SU-DHL-6 (cell line): ENCODE data around the gene SLC9A9.

Source experiments
- H2AFZ ChIP-seq: fragments of 200-600 bp; sonication (generic); 2 replicates; pipeline ENCODE4 v1.6.1; 2014; ENCODE audit warnings: low read depth, mild to moderate bottlenecking, moderate library complexity, mixed read lengths, antibody characterized with exemption, low read length; ENCODE audit not compliant: severe bottlenecking
- H3F3A ChIP-seq: fragments of 200-600 bp; shearing (Covaris generic); 2 replicates; pipeline ENCODE4 v1.6.0; 2016; ENCODE audit warnings: antibody characterized with exemption, mild to moderate bottlenecking; ENCODE audit not compliant: insufficient read depth
- H3K27ac ChIP-seq: fragments of 200-600 bp; sonication (generic); 2 replicates; pipeline ENCODE4 v1.5.1; 2016; ENCODE audit warnings: low read depth, mild to moderate bottlenecking, low read length, moderate library complexity, mixed read lengths
- H3K27me3 ChIP-seq: fragments of 200-600 bp; sonication (generic), shearing (Covaris generic); 2 replicates; pipeline ENCODE4 v1.6.0; 2014; ENCODE audit warnings: mild to moderate bottlenecking, low read length
- H3K36me3 ChIP-seq: fragments of 200-600 bp; sonication (generic); 2 replicates; pipeline ENCODE4 v1.6.1; 2014; ENCODE audit warnings: mild to moderate bottlenecking, low read length, mixed read lengths
- H3K4me2 ChIP-seq: fragments of 300-600, 200-600 bp; shearing (Covaris generic), sonication (generic); 2 replicates; pipeline ENCODE4 v1.6.0; 2014; ENCODE audit warnings: low read length, low read depth, mild to moderate bottlenecking; ENCODE audit not compliant: poor library complexity, severe bottlenecking
- H3K4me3 ChIP-seq: fragments of 200-600 bp; sonication (generic); 2 replicates; pipeline ENCODE4 v1.5.1; 2014; ENCODE audit warnings: antibody characterized with exemption, low read length, mild to moderate bottlenecking, mixed read lengths; ENCODE audit not compliant: insufficient read depth, poor library complexity, severe bottlenecking
- H3K79me2 ChIP-seq: fragments of 200-600 bp; sonication (generic); 2 replicates; pipeline ENCODE4 v1.6.1; 2014; ENCODE audit warnings: mild to moderate bottlenecking, low read length, moderate library complexity; ENCODE audit not compliant: insufficient read depth
- H3K9ac ChIP-seq: fragments of 200-600 bp; sonication (generic); 2 replicates; pipeline ENCODE4 v1.7.0; 2014; ENCODE audit warnings: mild to moderate bottlenecking, low read length
- H3K9me2 ChIP-seq: fragments of 200-600 bp; sonication (generic); replicated peaks from 2 replicates; pipeline ENCODE4 v1.6.1; 2014; ENCODE audit warnings: low read length; ENCODE audit not compliant: insufficient read depth
- H3K9me3 ChIP-seq: fragments of 200-600 bp; sonication (generic); 2 replicates; pipeline ENCODE4 v1.6.1; 2014; ENCODE audit warnings: low read length, mixed read lengths; ENCODE audit not compliant: insufficient read depth
- H4K20me1 ChIP-seq: fragments of 200-600 bp; sonication (generic); 2 replicates; pipeline ENCODE4 v1.6.1; 2014; ENCODE audit warnings: low read depth, mild to moderate bottlenecking, antibody characterized with exemption, low read length, moderate library complexity, mixed read lengths
- CTCF ChIP-seq: fragments of 200-600 bp; sonication (generic); IDR thresholded peaks from one replicate; pipeline ENCODE4 v1.5.1; 2017; ENCODE audit warnings: antibody characterized with exemption, mild to moderate bottlenecking, low read length, moderate library complexity; ENCODE audit not compliant: insufficient read depth, poor library complexity, severe bottlenecking
- EZH2phosphoT487 ChIP-seq: fragments of 200-600 bp; sonication (generic), shearing (Covaris generic); conservative IDR thresholded peaks from 2 replicates; pipeline ENCODE4 v1.6.1; 2018; ENCODE audit warnings: mild to moderate bottlenecking, antibody characterized with exemption, low read length, moderate library complexity, mixed read lengths

SLC9A9 gene

GRCh38 chr3:143455480-143455879, 392.8 kb downstream of the SLC9A9 start:
- TF ChIP-seq CTCF, result no peak
- no peak for TF ChIP-seq EZH2phosphoT487
- Histone ChIP-seq H3K9me3 (no peaks in the 10 kb centered on the region), H3F3A (no peaks in the 10 kb centered on the region), H3K9me2 (no peaks in the 10 kb centered on the region), H3K27me3 (no peaks in the 10 kb centered on the region), H3K9ac (no peak overlapping the region), H3K36me3 (no peaks in the 10 kb centered on the region), H4K20me1 (no peaks in the 10 kb centered on the region), H3K79me2 (no peaks in the 10 kb centered on the region), H2AFZ (no peak overlapping the region), H3K4me2 (no peak overlapping the region), H3K27ac (no peak overlapping the region), H3K4me3 (no peak overlapping the region)

GRCh38 chr3:143450632-143451031, 397.6 kb downstream of the SLC9A9 start:
- Histone ChIP-seq H3K4me3 (no peak overlapping the region), H3K27me3 (no peaks in the 10 kb centered on the region), H2AFZ (no peak overlapping the region), H3K9ac (no peak overlapping the region), H4K20me1 (no peaks in the 10 kb centered on the region), H3K27ac (no peak overlapping the region), H3K9me3 (no peaks in the 10 kb centered on the region), H3K4me2 (no peak overlapping the region), H3K79me2 (no peaks in the 10 kb centered on the region), H3F3A (no peaks in the 10 kb centered on the region), H3K36me3 (no peaks in the 10 kb centered on the region), H3K9me2 (no peaks in the 10 kb centered on the region)
- TF ChIP-seq EZH2phosphoT487, result no peak
- no peak for TF ChIP-seq CTCF

GRCh38 chr3:143447491-143447890, 400.8 kb downstream of the SLC9A9 start:
- no peaks in the 10 kb centered on the region for H4K20me1 ChIP-seq
- H3K9me3 ChIP-seq, result no peaks in the 10 kb centered on the region
- no peaks in the 10 kb centered on the region for H3K36me3 ChIP-seq
- no peaks in the 10 kb centered on the region for H3K27me3 ChIP-seq
- TF ChIP-seq EZH2phosphoT487, result no peak
- no peak for TF ChIP-seq CTCF
- H3K79me2 ChIP-seq, result no peaks in the 10 kb centered on the region
- H2AFZ ChIP-seq, result no peak overlapping the region
- no peak overlapping the region for H3K27ac ChIP-seq
- H3K9me2 ChIP-seq, result no peaks in the 10 kb centered on the region
- no peak overlapping the region for H3K4me2 ChIP-seq
- H3K9ac ChIP-seq, result no peak overlapping the region
- no peaks in the 10 kb centered on the region for H3F3A ChIP-seq
- H3K4me3 ChIP-seq, result no peak overlapping the region

GRCh38 chr3:143445118-143445517, 403.1 kb downstream of the SLC9A9 start:
- Histone ChIP-seq H3K27me3 (no peaks in the 10 kb centered on the region), H3K9me2 (no peaks in the 10 kb centered on the region), H3K4me3 (no peak overlapping the region), H4K20me1 (no peaks in the 10 kb centered on the region), H3F3A (no peaks in the 10 kb centered on the region), H3K79me2 (no peaks in the 10 kb centered on the region), H3K9ac (no peak overlapping the region), H3K36me3 (no peaks in the 10 kb centered on the region), H3K27ac (no peak overlapping the region), H3K4me2 (no peak overlapping the region), H2AFZ (no peak overlapping the region), H3K9me3 (no peaks in the 10 kb centered on the region)
- no peak for TF ChIP-seq CTCF
- TF ChIP-seq EZH2phosphoT487, result no peak
